GM12878 (cell line): Measurements from ENCODE around the gene KDF1. TPM values are rescaled to one million over a fixed set of nuclear protein-coding genes. Genes with fewer than 3 reads are reported as not detected.

Source experiments
- ATAC-seq: fragments of 200-7000 bp; cut with Tn5 transposase; 3 replicates; pipeline ENCODE4 v1.9.1; 2020; ENCODE audit warnings: mild to moderate bottlenecking, moderate library complexity
- BruUV-seq: library from RNA; stranded (reverse); fragments of 400-500 nt; replicated peaks from 2 replicates; lab custom pipeline; 2021; lab: Mats Ljungman, UMichigan
- CTCF ChIA-PET: fragments of 300-600 bp; sonication (Branson Sonifier 250); formaldehyde crosslinking; extraction: SDS; loops from one replicate; lab custom pipeline; 2021; ENCODE audit warnings: inconsistent platforms; lab: Yijun Ruan, JAX
- POLR2A ChIA-PET: fragments of 350-600 bp; formaldehyde crosslinking; extraction: SDS; loops from one replicate; lab custom pipeline; 2021; ENCODE audit warnings: inconsistent platforms; lab: Charles Lee
- RAD21 ChIA-PET: fragments of 300-600 bp; sonication (Branson Sonifier 250); formaldehyde crosslinking; loops from one replicate; lab custom pipeline; 2023; ENCODE audit warnings: antibody characterized with exemption; ENCODE audit not compliant: unreplicated experiment; lab: Charles Lee
- SMC1A ChIA-PET: fragments of 300-600 bp; sonication (Branson Sonifier 250); formaldehyde crosslinking; loops from one replicate; lab custom pipeline; 2023; ENCODE audit not compliant: unreplicated experiment, uncharacterized antibody; lab: Charles Lee
- DNase-seq: peaks from one replicate; pipeline ENCODE4 v3.0.0-alpha.2; 2011; ENCODE audit warnings: low read depth, low spot score
- FAIRE-seq: peaks from 3 replicates; lab custom pipeline; 2011; peaks lifted over from hg19 to GRCh38; lab: Jason Lieb, UNC
- H2AFZ ChIP-seq: 2 replicates; pipeline ENCODE4 v1.6.0; 2011; ENCODE audit warnings: low read depth, low read length, control low read depth; ENCODE audit not compliant: control insufficient read depth
- H3K27ac ChIP-seq: 2 replicates; pipeline ENCODE4 v1.5.1; 2011; ENCODE audit warnings: control low read depth; ENCODE audit not compliant: control insufficient read depth, insufficient read depth
- H3K27me3 ChIP-seq, 2 experiments: replicated peaks in 1 of 2; 2 replicates each; pipeline versions ENCODE4 v1.6.0 to v1.6.1; 2011; ENCODE audit warnings: low read length in 1 of 2; ENCODE audit not compliant: control insufficient read depth in 2 of 2, insufficient read depth in 2 of 2
- H3K36me3 ChIP-seq, 2 experiments: 2 replicates each; pipeline ENCODE4 v1.5.1; 2011; ENCODE audit warnings: low read length in 1 of 2; ENCODE audit not compliant: control insufficient read depth in 2 of 2, insufficient read depth in 2 of 2
- H3K4me1 ChIP-seq: 2 replicates; pipeline ENCODE4 v1.6.1; 2011; ENCODE audit warnings: mild to moderate bottlenecking, low read length, moderate library complexity, mixed read lengths; ENCODE audit not compliant: control insufficient read depth, insufficient read depth
- H3K4me2 ChIP-seq: 2 replicates; pipeline ENCODE4 v1.6.0; 2011; ENCODE audit warnings: control low read depth; ENCODE audit not compliant: control insufficient read depth, insufficient read depth
- H3K4me3 ChIP-seq: fragments of 200-600 bp; sonication (generic); 2 replicates; pipeline ENCODE4 v1.5.1; 2016
- H3K79me2 ChIP-seq: 2 replicates; pipeline ENCODE4 v1.6.0; 2011; ENCODE audit warnings: low read length; ENCODE audit not compliant: control insufficient read depth, insufficient read depth
- H3K9ac ChIP-seq: 2 replicates; pipeline ENCODE4 v1.8.0; 2011; ENCODE audit warnings: low read length, control low read depth, mixed read lengths; ENCODE audit not compliant: control insufficient read depth, insufficient read depth
- H3K9me3 ChIP-seq: replicated peaks from 3 replicates; pipeline ENCODE4 v1.5.1; 2011; ENCODE audit warnings: mild to moderate bottlenecking, low read length; ENCODE audit not compliant: control insufficient read depth, insufficient read depth
- H4K20me1 ChIP-seq: 2 replicates; pipeline ENCODE4 v1.6.0; 2011; ENCODE audit not compliant: control insufficient read depth, insufficient read depth
- BHLHE40 ChIP-seq, 2 experiments: fragments of 450-650 bp in 1 of 2; IDR thresholded peaks; 2 replicates each; pipeline ENCODE4 v1.6.1; 2011 to 2017; ENCODE audit warnings: low read depth in 2 of 2, borderline replicate concordance in 1 of 2, improper control_type of control experiment in 1 of 2, low read length in 1 of 2, mild to moderate bottlenecking in 1 of 2
- EZH2 ChIP-seq: IDR thresholded peaks from 2 replicates; pipeline ENCODE4 v1.6.1; 2012; ENCODE audit warnings: low read depth, mild to moderate bottlenecking, control low read depth, inconsistent platforms, low read length, borderline replicate concordance; ENCODE audit not compliant: control insufficient read depth
- HDAC2 ChIP-seq: fragments of 200-600 bp; sonication (generic); IDR thresholded peaks from 2 replicates; pipeline ENCODE4 v1.6.1; 2017
- MYC ChIP-seq: IDR thresholded peaks from 2 replicates; pipeline ENCODE4 v1.6.1; 2011; ENCODE audit warnings: mild to moderate bottlenecking, low read length, moderate library complexity, inconsistent platforms; ENCODE audit not compliant: insufficient read depth, insufficient replicate concordance, insufficient read length, severe bottlenecking
- NFYA ChIP-seq: IDR thresholded peaks from 2 replicates; pipeline ENCODE4 v1.6.1; 2011; ENCODE audit warnings: low read depth, mild to moderate bottlenecking, low read length, improper control_type of control experiment, borderline replicate concordance
- RB1 ChIP-seq: fragments of 450-650 bp; formaldehyde crosslinking; IDR thresholded peaks from 2 replicates; pipeline ENCODE4 v1.6.1; 2017; ENCODE audit warnings: mild to moderate bottlenecking, borderline replicate concordance
- RBBP5 ChIP-seq: fragments of 200-600 bp; sonication (generic); conservative IDR thresholded peaks from 2 replicates; pipeline ENCODE4 v1.6.1; 2016
- RCOR1 ChIP-seq: conservative IDR thresholded peaks from 2 replicates; pipeline ENCODE4 v1.6.1; 2012; ENCODE audit warnings: low read depth, low read length, improper control_type of control experiment
- RFX5 ChIP-seq: IDR thresholded peaks from 2 replicates; pipeline ENCODE4 v1.6.1; 2011; ENCODE audit warnings: low read depth, low read length, improper control_type of control experiment
- SIN3A ChIP-seq: IDR thresholded peaks from 2 replicates; pipeline ENCODE4 v1.6.1; 2012; ENCODE audit warnings: low read depth, low read length, improper control_type of control experiment
- SREBF1 ChIP-seq: IDR thresholded peaks from 2 replicates; pipeline ENCODE4 v1.6.1; 2012; ENCODE audit warnings: mild to moderate bottlenecking, low read length
- STAT1 ChIP-seq: fragments of 450-650 bp; conservative IDR thresholded peaks from 2 replicates; pipeline ENCODE4 v1.6.1; 2014; ENCODE audit warnings: antibody characterized with exemption, mild to moderate bottlenecking
- TCF12 ChIP-seq: IDR thresholded peaks from 2 replicates; pipeline ENCODE4 v1.6.1; 2011; ENCODE audit warnings: low read depth, mild to moderate bottlenecking, low read length
- ZBED1 ChIP-seq: IDR thresholded peaks from 2 replicates; pipeline ENCODE4 v1.6.1; 2016; ENCODE audit warnings: borderline replicate concordance
- ZBTB11 ChIP-seq: fragments of 450-650 bp; formaldehyde crosslinking; IDR thresholded peaks from 2 replicates; pipeline ENCODE4 v1.5.0; 2022; ENCODE audit warnings: mild to moderate bottlenecking, missing genetic modification characterization
- ZBTB4 ChIP-seq: fragments of 450-650 bp; formaldehyde crosslinking; IDR thresholded peaks from 2 replicates; pipeline ENCODE4 v1.4.0; 2022; ENCODE audit warnings: mild to moderate bottlenecking, moderate library complexity
- WGBS: methylation state at CpG from one replicate; pipeline ENCODE4 v1.1.6; 2016; ENCODE audit warnings: low lambda C conversion rate; ENCODE audit not compliant: insufficient replicate concordance, insufficient coverage; ENCODE audit errors: missing lambda C conversion rate; 5-methylcytosine and 5-hydroxymethylcytosine counted together
- in situ Hi-C: fragments of 300-500 bp; cut with MboI; formaldehyde crosslinking; loops from 9 replicates; pipeline ENCODE4 v1.14.3; 2018; ENCODE audit warnings: mixed read lengths
- intact Hi-C: fragments of 100-400 bp; cut with micrococcal nuclease; formaldehyde crosslinking; loops from one replicate; pipeline ENCODE4 v1.14.2; 2022; ENCODE audit not compliant: unreplicated experiment
- polyA plus RNA-seq, 11 experiments: library from polyadenylated mRNA; depleted of rRNA in 4 of 11; unstranded in 6 of 11; stranded (reverse) in 5 of 11; fragments of >200 nt; fragmentation: Nextera tagmentation in 4 of 11; fragmentation: Illumina TruSeq in 1 of 11; extraction: Ambion mirVana in 4 of 11; extraction: Trizol in 1 of 11; gene quantifications; 1 replicate in 1 of 11; 2 replicates in 10 of 11; pipeline versions ENCODE4 v1.2.1 to v1.2.3, GENCODE V29; 2011 to 2016; ENCODE audit warnings: inconsistent platforms in 2 of 11, missing spikeins in 2 of 11, low read depth in 1 of 11
- total RNA-seq, 4 experiments: library from RNA; depleted of rRNA in 3 of 4; stranded (reverse); fragments of >200 nt in 3 of 4; fragmentation: Illumina TruSeq in 1 of 4; extraction: Trizol in 1 of 4; gene quantifications; 2 replicates each; pipeline versions ENCODE4 v1.2.1 to v1.2.3, GENCODE V29; 2013 to 2021

KDF1 gene
- total and polyA plus RNA-seq, 10 of the 15 experiments (the other 5 are each of a cell fraction or from before 2014, with no cell fraction given) = 0.03 to 0.13 (median 0.04) TPM; not detected in 7

DNA sequence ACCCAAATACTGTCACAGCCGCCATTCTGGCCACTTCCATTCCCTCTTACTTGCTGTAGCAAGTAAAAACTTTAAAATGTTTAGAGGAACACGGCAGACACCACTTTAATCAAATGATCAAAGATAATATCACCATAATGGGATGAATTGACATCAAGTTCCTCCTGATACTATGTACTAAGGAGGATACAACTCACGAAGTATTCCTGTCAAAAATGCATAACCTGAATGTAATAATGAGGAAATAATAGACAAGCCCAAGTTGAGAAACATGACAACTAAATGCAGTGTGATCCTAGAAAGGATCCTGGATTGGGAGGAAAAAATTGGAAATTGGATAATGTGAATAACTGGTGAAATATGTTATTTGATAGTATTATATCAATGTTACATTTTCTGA lies 3.9 kb downstream of the KDF1 start (continued):
- no peak for TF ChIP-seq EZH2
- no peak for TF ChIP-seq SIN3A

DNA sequence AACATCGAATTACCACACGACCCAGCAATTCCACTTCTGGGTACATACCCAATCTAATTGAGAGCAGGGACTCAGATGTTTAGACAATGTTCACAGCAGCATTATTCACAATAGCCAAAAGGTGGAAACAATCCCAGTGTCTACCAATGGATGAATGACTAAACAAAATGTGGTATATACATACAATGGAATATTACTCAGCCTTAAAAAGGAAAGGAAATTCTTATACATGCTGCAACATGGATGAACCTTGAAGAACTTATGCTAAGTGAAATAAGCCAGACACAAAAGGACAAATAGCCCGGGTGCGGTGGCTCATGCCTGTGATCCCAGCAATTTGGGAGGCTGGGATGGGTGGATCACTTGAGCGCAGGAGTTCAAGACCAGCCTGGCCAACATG lies 6.9 kb downstream of the KDF1 start:
- intact Hi-C loops = no loop called here
- no peak overlapping the region for H3K27ac ChIP-seq
- H2AFZ ChIP-seq = no peak overlapping the region
- POLR2A ChIA-PET = interaction anchor here (0.7 kb wide), 1 partner anchor 412 kb away, joined by 4 read pairs; no protein-coding TSS in a partner anchor
- DNase-seq = no peak
- no peak overlapping the region for H3K4me2 ChIP-seq
- H4K20me1 ChIP-seq = no peaks in the 10 kb centered on the region
- no peaks in the 10 kb centered on the region for H3K4me1 ChIP-seq
- H3K9ac ChIP-seq = no peak overlapping the region
- SMC1A ChIA-PET = no interaction called here
- RAD21 ChIA-PET = no interaction called here
- H3K36me3 ChIP-seq = no peaks in the 10 kb centered on the region
- ATAC-seq = no peak
- no peaks in the 10 kb centered on the region for H3K27me3 ChIP-seq
- no peaks in the 10 kb centered on the region for H3K79me2 ChIP-seq
- 86% methylated on average over 5 of the region's 5 CpGs for WGBS
- no peaks in the 10 kb centered on the region; the same call in 2 of the 3 replicates for H3K9me3 ChIP-seq
- no TSS peak for BruUV-seq
- CTCF ChIA-PET = no interaction called here
- TF ChIP-seq TCF12 (no peak), STAT1 (no peak), SREBF1 (no peak), RFX5 (no peak), ZBTB4 (CRISPR knock-in tag) (no peak), RBBP5 (no peak), NFYA (no peak), MYC (no peak), RB1 (no peak), BHLHE40 (IDR thresholded peaks at IDR 0.05; ENCODE audit: borderline replicate concordance in 1 of 2, low read depth in 2 of 2, low read length in 1 of 2) (no peak), ZBTB11 (no peak), HDAC2 (no peak), ZBED1 (no peak), RCOR1 (no peak)
- FAIRE-seq = no peak
- in situ Hi-C loops = no loop called here
- H3K4me3 ChIP-seq = no peak overlapping the region
